SKM-1 (cell line): ENCODE results near the gene COX15.
"Not testable (repeated sequence)": the region's sequence is repeated elsewhere in the genome, so short reads cannot be mapped to it uniquely, and the experiment has no call there.

ENCODE experiments used
- DNase-seq: peaks from one replicate; lab custom pipeline; 2025; ENCODE audit not compliant: unreplicated experiment; lab: John Stamatoyannopoulos, UW

The COX15 gene

GRCh38 chr10:99742254-99742653 is 10.3 kb upstream of the COX15 start:
- DNase-seq = no peak

GRCh38 chr10:99740933-99741559 is 9.1 kb upstream of the COX15 start:
- DNase-seq = no peak

- DNase-seq = no peak
These were observed 8.3 kb upstream of the COX15 start for GRCh38 chr10:99740260-99740659.

GRCh38 chr10:99734111-99734510 is 2.2 kb upstream of the COX15 start:
- DNase-seq = not testable (repeated sequence)

- no peak for DNase-seq
These were observed 1.4 kb upstream of the COX15 start for GRCh38 chr10:99733366-99733765.

- DNase-seq = peak; percentile 48
These were observed 458 bp downstream of the COX15 start for GRCh38 chr10:99731306-99732032.

- no peak for DNase-seq
These were observed 1.9 kb downstream of the COX15 start for GRCh38 chr10:99730026-99730425.

GRCh38 chr10:99720387-99720786 is 11.5 kb downstream of the COX15 start:
- no peak for DNase-seq

GRCh38 chr10:99714446-99714845 is 17.5 kb downstream of the COX15 start:
- no peak for DNase-seq

GRCh38 chr10:99711129-99711719 is 20.7 kb downstream of the COX15 start:
- DNase-seq = no peak

- no peak for DNase-seq
These were observed 22.3 kb downstream of the COX15 start for GRCh38 chr10:99709480-99710229.

GRCh38 chr10:99708428-99709012 is 23.4 kb downstream of the COX15 start:
- DNase-seq = no peak

GRCh38 chr10:99700649-99701048 is 31.3 kb downstream of the COX15 start:
- no peak for DNase-seq

GRCh38 chr10:99698504-99699080 is 33.3 kb downstream of the COX15 start:
- DNase-seq = no peak

GRCh38 chr10:99695761-99696160 is 36.2 kb downstream of the COX15 start:
- no peak for DNase-seq

- no peak for DNase-seq
These were observed 37.9 kb downstream of the COX15 start for GRCh38 chr10:99693933-99694583.

- DNase-seq = no peak
These were observed 42.5 kb downstream of the COX15 start for GRCh38 chr10:99689461-99689860.

GRCh38 chr10:99685597-99685967 is 46.3 kb downstream of the COX15 start:
- DNase-seq = peak; percentile 92

- no peak for DNase-seq
These were observed 49.2 kb downstream of the COX15 start for GRCh38 chr10:99682752-99683151.
